Stomach smooth muscle (tissue), 2 donors: ENCODE measurements around the gene BATF.
"Not testable (repeated sequence)": the region's sequence is repeated elsewhere in the genome, so short reads cannot be mapped to it uniquely, and the experiment has no call there.

Experiments used
- H3K27ac ChIP-seq: one replicate; pipeline ENCODE4 v1.7.0; 2013; ENCODE audit warnings: mild to moderate bottlenecking, low read length, inconsistent platforms
- H3K27me3 ChIP-seq, 2 donors: one replicate each; pipeline ENCODE4 v1.7.0; 2013; ENCODE audit warnings: low read length in 2 of 2; ENCODE audit not compliant: insufficient read depth in 2 of 2, control insufficient read depth in 1 of 2
- H3K36me3 ChIP-seq, 2 donors: one replicate each; pipeline ENCODE4 v1.7.0; 2013; ENCODE audit warnings: low read length in 2 of 2; ENCODE audit not compliant: control insufficient read depth in 2 of 2, insufficient read depth in 2 of 2
- H3K4me1 ChIP-seq: one replicate; pipeline ENCODE4 v1.7.0; 2013; ENCODE audit warnings: low read length; ENCODE audit not compliant: control insufficient read depth, insufficient read depth
- H3K4me3 ChIP-seq, 2 donors: one replicate each; pipeline ENCODE4 v1.7.0; 2013; ENCODE audit warnings: low read length in 2 of 2
- H3K9ac ChIP-seq, 2 donors: one replicate each; pipeline ENCODE4 v1.7.0; 2013; ENCODE audit warnings: low read length in 2 of 2, mild to moderate bottlenecking in 1 of 2
- H3K9me3 ChIP-seq, 2 donors: one replicate each; pipeline ENCODE4 v1.7.0; 2013; ENCODE audit warnings: low read length in 2 of 2; ENCODE audit not compliant: control insufficient read depth in 2 of 2
- donor health status: healthy.
- donor health status: Pancreatic carcinoma.

Gene BATF, protein sequence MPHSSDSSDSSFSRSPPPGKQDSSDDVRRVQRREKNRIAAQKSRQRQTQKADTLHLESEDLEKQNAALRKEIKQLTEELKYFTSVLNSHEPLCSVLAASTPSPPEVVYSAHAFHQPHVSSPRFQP

GRCh38 chr14:75522224-75522982 is at the start of gene BATF:
BATF (plus strand) TSS chr14:75522469; CDS start chr14:75522683, 214 bp downstream.
- Histone ChIP-seq H3K9ac (peak within 1 kb of the TSS in 1 of 2 donors; percentile 11), H3K4me3 (peak within 1 kb of the TSS in 1 of 2 donors; percentile 15), H3K27ac (no peak within 1 kb of the TSS)

DNA sequence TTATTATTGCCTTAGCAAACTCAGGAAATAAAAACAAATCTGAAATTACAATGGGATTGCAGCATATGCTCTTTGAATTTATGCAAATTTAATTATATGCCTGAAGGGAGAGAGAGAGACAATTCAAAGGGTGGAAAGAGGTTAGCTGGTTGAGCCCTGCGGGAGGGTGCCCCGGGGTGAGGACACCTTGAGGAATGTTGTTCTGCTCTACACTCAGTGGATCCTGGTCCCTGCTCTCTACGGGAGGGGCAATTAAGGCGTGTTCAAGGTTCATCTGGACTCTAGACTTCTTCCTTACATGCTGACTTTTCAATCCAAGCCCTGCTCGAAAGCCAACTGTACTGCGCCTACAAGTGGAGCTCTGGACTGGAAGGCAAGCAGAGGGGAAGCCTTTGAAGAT is 48.1 kb upstream of the BATF start:
- not testable (repeated sequence) for H3K27me3 ChIP-seq, H3K27ac ChIP-seq, H3K9ac ChIP-seq, H3K4me3 ChIP-seq, H3K9me3 ChIP-seq
- Histone ChIP-seq H3K4me1 (peaks cover 25% of the 10 kb centered on the region), H3K36me3 (peaks cover 26 to 27% of the 10 kb centered on the region in 2 donors)

More at GRCh38 chr14:75522224-75522982, at the start of gene BATF:
- H3K27me3 ChIP-seq: peaks cover 9 to 10% of the 10 kb centered on the region in 2 donors
- no peaks in the 10 kb centered on the region for H3K36me3 ChIP-seq
- H3K9me3 ChIP-seq: no peaks in the 10 kb centered on the region
- H3K4me1 ChIP-seq: no peaks in the 10 kb centered on the region

GRCh38 chr14:75476274-75476995 is 45.8 kb upstream of the BATF start:
- Histone ChIP-seq H3K36me3 (peaks cover 17 to 19% of the 10 kb centered on the region in 2 donors), H3K27ac (no peak overlapping the region), H3K9me3 (no peaks in the 10 kb centered on the region), H3K9ac (no peak overlapping the region), H3K27me3 (no peaks in the 10 kb centered on the region), H3K4me3 (no peak overlapping the region), H3K4me1 (peaks cover 14% of the 10 kb centered on the region)

GRCh38 chr14:75477881-75478280 is 44.4 kb upstream of the BATF start:
- Histone ChIP-seq H3K4me3 (no peak overlapping the region), H3K27me3 (no peaks in the 10 kb centered on the region), H3K27ac (peak overlapping the region; percentile 2), H3K9me3 (no peaks in the 10 kb centered on the region), H3K9ac (no peak overlapping the region), H3K36me3 (peaks cover 3 to 6% of the 10 kb centered on the region in 2 donors), H3K4me1 (peaks cover 14% of the 10 kb centered on the region)

DNA sequence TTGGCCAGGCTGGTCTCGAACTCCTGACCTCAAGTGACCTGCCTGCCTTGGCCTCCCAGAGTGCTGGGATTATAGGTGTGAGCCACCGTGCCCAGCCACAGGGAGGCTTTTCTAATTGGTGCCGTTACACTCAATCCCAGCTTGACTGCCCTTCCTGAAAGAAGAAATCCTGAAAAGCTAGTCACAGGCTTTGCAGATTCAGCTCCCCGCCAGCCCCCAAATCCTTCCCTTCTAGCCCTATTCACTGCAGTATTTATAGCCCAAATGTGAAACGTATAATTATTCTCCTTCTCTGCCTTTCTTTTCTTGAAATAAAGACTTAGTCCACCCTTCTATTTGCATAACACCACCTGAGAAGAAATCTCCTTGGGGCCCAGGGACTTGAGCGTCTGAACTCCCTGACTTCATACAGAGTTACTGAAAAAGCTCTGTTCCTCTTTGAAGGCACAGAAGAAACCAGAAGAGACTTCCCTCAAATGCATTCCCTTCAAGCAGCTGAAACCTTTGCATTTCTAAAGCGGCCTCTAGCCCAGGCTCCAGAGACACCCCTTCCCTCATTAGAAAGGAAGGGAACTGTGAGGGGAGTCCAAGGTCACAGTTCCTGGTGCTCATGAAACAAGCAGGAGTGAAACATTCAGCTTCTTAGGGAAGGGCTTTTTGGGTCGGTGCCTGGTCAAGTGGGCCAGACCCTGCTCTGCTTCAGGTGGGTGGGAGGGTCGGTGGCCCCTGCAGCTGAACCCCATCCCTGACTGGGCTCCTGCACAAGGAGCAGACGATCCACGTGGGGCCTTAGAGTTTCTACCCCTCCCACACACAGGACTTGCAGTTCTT is 42.3 kb upstream of the BATF start:
- Histone ChIP-seq H3K36me3 (peaks cover 2 to 6% of the 10 kb centered on the region in 2 donors), H3K9me3 (no peaks in the 10 kb centered on the region), H3K9ac (no peak overlapping the region), H3K27me3 (no peaks in the 10 kb centered on the region), H3K27ac (no peak overlapping the region), H3K4me1 (peaks cover 14% of the 10 kb centered on the region), H3K4me3 (no peak overlapping the region)

GRCh38 chr14:75482366-75482765 is 39.9 kb upstream of the BATF start:
- Histone ChIP-seq H3K27ac (no peak overlapping the region), H3K36me3 (no peaks in the 10 kb centered on the region), H3K9me3 (no peaks in the 10 kb centered on the region), H3K9ac (no peak overlapping the region), H3K27me3 (no peaks in the 10 kb centered on the region), H3K4me1 (peaks cover 6% of the 10 kb centered on the region), H3K4me3 (no peak overlapping the region)

DNA sequence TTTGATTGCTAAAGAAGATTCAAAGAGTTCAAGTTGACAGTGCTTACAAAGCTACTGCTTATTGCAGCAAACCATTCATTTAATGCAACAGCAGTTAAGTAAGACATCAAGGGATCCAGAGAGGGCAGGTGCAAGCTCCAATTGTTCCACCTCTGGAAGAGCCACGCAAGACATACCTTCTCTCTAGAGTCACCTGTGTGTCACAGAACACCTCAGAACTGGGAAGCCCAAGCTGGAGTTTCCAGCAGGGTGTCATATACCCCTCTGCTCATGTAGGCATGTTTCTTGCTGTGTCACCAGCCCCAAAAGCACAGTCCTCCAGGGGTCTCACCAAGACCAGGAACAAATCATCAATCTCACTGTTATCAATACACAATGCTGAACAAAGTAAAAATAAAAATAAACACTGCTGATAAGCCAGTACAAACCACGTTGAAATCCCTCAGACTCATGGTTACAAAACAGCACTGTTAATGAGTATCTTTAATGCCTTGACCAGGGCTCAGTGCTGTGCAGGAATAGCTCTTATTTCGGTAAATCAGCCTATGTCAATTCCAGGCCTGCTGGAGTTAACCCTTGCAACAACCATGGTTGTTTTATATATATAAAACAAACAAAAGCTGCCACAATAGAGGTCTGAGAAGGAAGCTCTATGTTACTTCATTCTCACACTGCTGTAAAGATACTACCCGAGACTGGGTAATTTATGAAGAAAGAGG is 37.4 kb upstream of the BATF start:
- Histone ChIP-seq H3K9me3 (no peaks in the 10 kb centered on the region), H3K27ac (no peak overlapping the region), H3K4me3 (no peak overlapping the region), H3K9ac (no peak overlapping the region), H3K36me3 (no peaks in the 10 kb centered on the region), H3K27me3 (no peaks in the 10 kb centered on the region), H3K4me1 (peaks cover 6% of the 10 kb centered on the region)

GRCh38 chr14:75486318-75486717 is 36.0 kb upstream of the BATF start:
- H3K9ac ChIP-seq: no peak overlapping the region
- H3K27ac ChIP-seq: no peak overlapping the region
- no peaks in the 10 kb centered on the region for H3K36me3 ChIP-seq
- H3K4me1 ChIP-seq: no peaks in the 10 kb centered on the region
- H3K4me3 ChIP-seq: no peak overlapping the region
- no peaks in the 10 kb centered on the region for H3K27me3 ChIP-seq
- no peaks in the 10 kb centered on the region for H3K9me3 ChIP-seq

DNA sequence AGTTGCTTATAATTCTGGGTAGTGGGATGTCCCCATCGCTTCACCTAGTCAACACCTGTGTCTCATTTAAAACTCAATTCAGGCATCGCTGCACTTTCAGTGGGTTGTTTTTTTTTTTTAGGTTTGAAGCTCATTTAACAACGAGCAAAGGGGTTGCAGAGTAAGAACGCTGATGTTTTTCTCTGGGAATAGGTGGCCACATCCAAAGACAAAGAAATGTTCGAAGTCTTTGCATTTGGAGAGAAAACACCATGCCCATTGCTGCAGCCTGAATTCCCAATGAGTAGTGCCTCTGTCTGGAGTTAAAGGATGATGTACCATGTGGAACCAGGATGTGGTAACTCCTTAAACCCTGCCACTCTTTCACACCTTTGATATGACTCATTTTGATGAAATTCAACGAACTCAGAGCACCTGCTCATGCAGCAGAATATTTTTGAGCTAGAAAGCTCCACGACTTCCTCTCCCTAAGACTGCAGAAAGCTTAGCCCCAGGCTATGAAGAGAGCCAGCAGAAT is 35.1 kb upstream of the BATF start:
- Histone ChIP-seq H3K9me3 (no peaks in the 10 kb centered on the region), H3K9ac (no peak overlapping the region), H3K4me1 (no peaks in the 10 kb centered on the region), H3K36me3 (no peaks in the 10 kb centered on the region), H3K27me3 (no peaks in the 10 kb centered on the region), H3K27ac (no peak overlapping the region), H3K4me3 (no peak overlapping the region)

DNA sequence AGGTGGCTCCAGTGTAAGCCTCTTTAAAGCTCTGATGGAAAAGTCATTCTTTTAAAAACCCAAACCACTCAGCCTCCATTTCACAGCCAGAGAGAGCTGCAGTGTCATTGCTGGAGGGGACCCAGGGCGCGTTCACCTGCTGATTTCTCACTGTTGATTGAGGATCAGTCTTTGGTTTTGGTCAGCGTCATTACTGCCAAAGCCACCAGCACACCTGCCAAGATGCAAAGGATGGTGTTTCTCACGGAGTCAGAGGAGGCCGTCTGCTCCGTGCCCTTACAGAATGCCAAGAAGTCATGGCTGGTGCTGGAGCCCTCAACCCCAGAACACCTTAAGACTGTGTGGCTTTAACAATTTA is 32.8 kb upstream of the BATF start:
- H3K27ac ChIP-seq: no peak overlapping the region
- H3K9ac ChIP-seq: no peak overlapping the region
- no peak overlapping the region for H3K4me3 ChIP-seq
- H3K4me1 ChIP-seq: no peaks in the 10 kb centered on the region
- no peaks in the 10 kb centered on the region for H3K9me3 ChIP-seq
- H3K36me3 ChIP-seq: no peaks in the 10 kb centered on the region
- no peaks in the 10 kb centered on the region for H3K27me3 ChIP-seq
